Raji (cell line): ENCODE results near the gene DYSF.

Source experiments
- POLR2A ChIP-seq: IDR thresholded peaks from 2 replicates; pipeline ENCODE4 v1.6.1; 2011; ENCODE audit warnings: low read depth, low read length, control low read depth; ENCODE audit not compliant: insufficient read depth

The DYSF gene

DNA sequence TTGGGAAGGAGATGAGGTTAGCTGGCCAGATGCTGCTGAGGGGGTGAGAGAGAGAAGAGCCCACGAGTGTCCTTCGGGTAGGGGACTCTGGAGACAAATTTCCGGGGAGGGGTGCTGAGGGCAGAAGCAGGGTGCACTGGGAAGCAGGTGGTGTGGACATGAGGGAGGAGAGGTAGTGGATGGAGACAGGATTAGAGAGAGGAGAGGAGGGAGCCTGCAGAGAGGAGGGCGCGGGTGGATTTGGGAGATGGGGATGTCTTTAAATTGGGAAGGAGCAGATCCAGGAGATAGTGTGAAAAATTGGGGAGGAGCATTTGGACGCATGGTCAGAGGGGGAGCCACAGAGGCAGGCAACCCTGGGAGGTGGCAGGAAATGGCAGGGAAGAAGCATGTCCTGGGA, 154.7 kb downstream of the DYSF start:
- no peak for TF ChIP-seq POLR2A

DNA sequence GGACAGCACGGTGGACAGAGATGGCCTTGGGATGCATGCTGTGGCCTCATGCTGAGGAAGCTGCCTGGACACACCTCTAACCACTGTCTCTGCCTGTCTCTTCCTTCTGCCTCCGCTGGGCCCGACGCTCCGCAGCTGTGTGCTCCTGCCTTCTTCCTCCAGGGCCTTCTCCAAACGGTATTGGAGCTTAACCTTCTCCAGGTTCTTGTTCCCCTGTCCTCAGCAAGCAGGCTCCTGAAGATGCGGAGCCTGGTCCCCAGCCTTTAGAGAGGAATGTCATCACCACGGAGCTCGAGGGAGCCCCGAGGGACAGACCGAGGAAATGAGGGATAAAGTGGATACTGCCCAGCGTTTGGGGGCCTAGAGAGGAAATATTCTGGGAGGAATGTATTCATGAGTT, 155.1 kb downstream of the DYSF start:
- no peak for TF ChIP-seq POLR2A

DNA sequence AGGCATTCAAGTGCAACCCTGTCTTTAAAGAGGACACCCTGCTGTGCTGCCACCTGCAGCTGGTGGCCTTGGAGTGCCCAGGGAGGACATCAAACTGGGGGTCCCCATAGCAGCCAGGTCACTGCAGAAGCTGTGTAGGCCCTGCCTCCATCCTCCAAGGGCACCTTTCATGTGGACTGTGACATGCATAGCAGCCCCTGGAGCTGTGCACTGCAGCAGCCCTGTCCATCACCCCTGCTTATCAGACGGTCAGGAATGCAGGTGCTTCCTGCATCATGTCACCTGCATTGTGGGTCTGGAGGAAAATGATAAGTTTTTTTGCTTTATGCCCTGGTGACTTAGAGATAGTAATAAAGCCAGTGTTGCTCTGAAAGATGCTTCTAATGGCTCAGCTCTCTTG, 155.7 kb downstream of the DYSF start:
- TF ChIP-seq POLR2A, result no peak

DNA sequence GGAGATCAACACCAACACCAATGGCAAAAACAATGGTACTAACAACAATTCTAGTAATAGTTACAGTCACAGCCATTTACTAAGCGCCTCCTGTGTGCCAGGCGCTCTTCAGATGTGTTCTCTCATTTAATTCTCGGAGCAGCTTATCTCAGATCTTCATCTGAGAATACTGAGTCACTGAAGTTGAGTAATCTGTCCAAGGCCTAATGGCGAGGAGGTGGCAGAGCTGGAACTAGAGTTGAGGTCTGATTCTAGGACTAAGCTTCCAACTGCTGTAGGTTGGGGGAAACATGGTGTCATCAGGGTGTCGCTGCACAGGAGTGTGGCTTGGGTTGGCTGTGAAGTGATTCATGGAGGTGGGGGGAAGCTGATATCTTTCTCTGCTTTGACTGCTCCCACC, 156.1 kb downstream of the DYSF start:
- TF ChIP-seq POLR2A, result no peak

DNA sequence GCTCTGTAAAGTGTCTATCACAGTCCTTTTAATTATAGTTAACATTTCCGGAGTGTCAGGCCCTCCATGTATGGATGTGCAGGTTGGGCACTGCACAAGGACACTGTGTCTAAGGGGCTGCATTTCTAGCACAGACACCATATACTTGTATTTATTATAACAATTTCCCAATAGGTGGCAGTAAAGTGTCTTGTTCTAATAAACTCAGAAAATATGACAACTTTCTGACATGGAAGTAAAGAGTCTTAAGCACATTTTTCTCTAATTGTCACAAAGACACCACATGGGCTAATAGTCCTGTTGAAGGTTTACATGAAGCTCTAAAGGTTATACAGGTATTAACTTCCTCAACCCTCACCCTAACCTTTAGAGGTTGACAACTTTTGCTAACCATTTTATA, 156.6 kb downstream of the DYSF start:
- TF ChIP-seq POLR2A, result no peak

DNA sequence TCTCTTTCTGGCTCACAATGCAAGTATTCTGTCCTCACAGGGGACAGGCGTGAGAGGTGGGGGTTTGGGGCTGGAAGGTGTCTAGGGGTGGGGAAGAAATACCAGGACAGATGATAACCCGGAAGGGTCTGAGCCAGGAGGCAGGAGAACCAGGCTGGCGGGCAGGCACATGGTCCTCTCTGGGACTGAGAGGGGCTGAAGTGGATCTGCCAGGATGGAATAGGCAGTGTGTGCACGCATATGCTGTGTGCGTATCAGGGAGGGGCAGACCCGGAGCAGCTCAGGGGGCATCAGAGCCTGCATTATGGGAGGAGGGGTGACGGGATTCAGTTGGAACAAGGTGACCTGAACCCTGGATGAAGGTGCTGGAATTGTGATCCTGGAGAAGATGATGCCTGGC, 157.3 kb downstream of the DYSF start:
- TF ChIP-seq POLR2A, result no peak

DNA sequence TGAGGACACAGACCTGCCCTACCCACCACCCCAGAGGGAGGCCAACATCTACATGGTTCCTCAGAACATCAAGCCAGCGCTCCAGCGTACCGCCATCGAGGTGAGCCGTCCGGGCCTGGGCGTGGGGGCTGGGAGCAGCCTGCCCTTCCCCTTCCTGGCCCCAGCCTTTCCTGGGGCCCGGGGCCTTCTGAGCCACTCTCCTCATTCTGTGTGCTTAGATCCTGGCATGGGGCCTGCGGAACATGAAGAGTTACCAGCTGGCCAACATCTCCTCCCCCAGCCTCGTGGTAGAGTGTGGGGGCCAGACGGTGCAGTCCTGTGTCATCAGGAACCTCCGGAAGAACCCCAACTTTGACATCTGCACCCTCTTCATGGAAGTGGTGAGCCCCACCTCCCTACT, 157.9 kb downstream of the DYSF start:
- TF ChIP-seq POLR2A, result no peak

DNA sequence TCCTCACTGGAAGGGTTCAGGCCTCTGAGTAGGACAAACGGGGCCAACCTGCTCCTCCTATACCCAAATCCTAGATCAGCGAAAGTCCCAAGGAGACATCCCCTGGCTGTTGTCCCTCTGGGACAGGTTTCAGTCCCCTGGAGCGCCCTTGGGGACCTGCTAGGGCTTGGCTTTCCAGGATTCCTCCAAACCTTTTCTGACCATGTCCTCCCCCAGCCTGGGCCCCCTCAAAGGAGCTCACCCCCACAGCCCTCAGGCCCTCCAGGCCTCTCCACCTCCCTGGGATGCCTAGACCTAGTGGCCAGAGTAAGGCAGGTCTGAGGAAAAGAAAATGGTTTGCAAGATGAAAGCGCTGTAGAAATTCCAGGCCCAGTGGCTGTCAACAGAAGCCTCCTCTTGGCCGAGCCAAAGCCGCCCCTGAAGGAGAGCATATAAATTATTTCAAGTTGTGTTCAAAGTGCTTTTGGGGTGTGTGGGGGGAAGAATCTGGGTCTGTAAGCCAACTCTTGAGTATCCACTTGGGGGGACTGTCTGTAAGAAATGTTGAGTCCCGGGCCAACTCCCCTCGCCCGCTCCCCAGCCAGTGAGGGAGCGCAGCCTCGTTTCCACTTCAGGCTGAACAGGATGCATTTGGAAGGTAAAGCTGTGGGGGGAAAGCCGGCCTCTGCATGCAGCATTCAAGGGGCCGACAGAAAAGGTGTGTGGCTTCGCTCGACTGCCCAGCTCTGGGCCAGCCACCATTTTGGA, 158.6 kb downstream of the DYSF start:
- no peak for TF ChIP-seq POLR2A

DNA sequence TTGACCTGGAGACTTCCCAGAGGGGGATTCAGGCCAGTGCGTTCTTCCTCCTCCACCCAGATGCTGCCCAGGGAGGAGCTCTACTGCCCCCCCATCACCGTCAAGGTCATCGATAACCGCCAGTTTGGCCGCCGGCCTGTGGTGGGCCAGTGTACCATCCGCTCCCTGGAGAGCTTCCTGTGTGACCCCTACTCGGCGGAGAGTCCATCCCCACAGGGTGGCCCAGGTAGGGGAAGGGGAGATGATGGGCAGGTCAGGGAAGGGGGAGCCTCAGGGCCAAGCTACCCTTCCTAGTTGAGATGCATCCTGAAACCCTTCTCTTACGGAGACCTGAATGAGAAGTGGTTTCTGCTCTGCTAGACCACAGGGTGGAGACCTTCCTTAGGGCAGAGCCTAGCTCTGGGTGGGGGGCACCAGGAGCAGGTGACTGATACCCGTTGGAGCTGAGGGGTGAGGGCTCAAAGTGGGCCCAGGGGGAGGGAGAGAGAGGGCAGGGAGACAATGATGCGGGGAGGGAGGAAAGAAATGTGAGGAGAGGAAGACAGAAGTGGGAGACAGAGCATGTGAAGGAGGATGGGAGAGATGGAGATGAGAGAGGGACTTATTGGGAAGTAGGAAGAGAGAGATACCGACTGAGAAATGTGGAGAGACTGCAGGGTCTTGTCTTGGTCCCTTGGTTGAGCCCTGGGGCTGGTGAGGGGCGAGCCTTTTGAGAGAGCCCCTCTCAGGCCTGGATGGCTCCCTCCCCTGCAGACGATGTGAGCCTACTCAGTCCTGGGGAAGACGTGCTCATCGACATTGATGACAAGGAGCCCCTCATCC, 159.4 kb downstream of the DYSF start:
- TF ChIP-seq POLR2A, result no peak

DNA sequence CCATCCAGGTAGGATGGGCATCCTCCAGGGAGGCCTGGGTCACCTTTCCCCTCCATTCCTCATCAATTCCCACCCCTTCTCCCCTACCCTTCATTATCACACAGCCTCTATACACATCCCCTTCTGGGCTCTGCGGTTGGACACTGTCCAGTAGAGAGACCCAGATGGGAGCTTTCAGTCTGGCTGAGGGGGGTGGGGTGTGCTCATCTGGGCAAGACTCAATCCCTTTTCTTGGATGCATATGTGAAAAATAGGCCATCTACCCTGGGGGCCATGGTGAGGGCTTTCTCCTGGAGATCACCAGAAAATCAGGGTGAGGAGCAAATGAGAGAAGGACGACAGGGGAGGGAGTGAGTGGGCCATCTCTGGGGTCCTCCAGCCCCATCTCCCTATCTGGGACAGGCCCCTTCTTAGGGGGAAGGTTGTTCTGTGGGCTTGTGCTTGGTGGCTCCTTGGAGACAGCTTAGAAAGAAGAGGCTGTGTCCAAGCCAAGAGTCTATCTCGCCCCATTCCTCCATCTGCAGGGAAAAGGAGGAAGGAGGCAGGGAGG, 160.1 kb downstream of the DYSF start:
- no peak for TF ChIP-seq POLR2A

DNA sequence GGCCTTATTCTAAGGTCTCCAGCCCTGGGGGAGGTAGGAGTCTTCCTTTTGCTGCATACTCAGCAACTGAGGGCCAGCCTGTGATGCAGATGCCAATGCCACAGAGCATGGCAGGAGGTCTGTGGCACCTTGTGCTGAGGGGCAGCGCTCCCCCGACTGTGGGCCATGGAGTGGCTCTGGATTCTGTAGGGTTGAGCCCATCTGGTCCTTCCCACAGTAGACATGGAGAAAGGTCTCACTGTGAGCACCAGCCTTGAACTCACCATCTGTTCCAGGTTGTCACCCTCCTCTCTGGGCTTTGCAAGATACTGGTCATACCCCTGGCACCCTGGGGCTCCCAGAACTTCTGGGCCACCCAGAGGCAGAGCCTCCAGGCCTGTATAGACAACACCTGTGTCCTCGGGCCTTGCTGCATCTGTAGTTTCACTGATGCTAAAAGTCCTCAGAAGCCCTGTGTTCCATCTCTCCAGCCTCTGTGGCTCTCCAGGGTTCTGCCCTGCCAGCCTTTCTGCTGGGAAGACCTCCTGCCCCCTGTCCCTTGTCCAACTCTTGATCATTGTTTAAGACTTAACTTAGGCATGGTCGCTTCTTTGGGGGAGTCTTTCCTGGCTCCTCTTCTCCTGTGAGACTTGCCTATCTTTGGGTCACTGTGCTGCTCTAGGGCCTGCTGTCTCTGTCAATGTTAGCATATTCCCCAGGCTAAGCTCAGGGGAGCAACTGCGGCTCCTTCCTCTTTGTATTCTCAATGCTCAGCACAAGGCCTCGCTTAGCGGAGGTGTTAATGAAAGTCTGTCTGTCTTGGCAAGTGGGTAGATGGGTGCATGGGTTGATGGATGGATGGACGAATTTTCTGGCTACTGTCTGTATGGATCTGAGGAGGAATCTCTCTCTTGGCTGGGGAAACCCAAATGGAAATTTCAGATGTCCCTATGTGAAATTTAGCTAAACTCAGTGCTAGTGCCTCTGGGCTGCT, 160.9 kb downstream of the DYSF start:
- no peak for TF ChIP-seq POLR2A

DNA sequence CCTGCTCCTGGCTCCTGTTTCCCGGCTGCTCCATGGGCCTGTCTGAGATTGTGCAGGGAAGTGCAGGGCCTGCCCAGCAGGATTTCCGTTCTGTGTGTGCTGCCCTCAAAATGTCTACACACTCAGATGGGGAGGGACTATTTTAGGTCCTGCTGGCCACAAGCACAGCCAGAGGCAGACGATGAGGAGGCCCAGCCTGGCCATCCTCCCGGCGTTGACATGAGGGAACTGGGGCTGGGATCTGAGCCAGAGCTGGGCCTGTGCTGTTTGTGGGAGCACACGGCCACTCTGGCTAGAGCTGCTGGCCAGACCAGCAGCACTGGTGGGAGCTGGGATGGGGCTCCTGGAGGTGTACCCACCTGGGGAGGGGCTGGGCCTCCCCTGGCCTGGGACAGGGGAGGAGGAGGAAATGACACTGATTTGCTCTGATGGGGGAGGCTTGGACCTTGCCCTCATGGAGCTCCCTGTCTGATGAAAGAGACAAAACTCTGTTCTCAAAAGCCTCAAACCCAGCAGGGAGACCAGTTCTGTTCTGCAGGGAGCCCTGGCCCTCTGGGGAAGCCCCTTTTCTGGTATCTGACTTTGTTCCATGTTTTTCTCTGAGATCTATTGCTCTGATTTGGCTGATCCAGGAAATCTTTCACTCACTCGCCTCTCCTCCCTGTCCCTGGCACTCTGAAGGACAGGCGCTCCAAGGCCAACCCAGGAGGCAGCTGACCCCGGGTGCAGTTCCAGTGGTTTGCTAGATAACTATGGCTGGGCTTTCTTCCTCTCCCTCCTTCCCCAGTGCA, 161.8 kb downstream of the DYSF start:
- no peak for TF ChIP-seq POLR2A

DNA sequence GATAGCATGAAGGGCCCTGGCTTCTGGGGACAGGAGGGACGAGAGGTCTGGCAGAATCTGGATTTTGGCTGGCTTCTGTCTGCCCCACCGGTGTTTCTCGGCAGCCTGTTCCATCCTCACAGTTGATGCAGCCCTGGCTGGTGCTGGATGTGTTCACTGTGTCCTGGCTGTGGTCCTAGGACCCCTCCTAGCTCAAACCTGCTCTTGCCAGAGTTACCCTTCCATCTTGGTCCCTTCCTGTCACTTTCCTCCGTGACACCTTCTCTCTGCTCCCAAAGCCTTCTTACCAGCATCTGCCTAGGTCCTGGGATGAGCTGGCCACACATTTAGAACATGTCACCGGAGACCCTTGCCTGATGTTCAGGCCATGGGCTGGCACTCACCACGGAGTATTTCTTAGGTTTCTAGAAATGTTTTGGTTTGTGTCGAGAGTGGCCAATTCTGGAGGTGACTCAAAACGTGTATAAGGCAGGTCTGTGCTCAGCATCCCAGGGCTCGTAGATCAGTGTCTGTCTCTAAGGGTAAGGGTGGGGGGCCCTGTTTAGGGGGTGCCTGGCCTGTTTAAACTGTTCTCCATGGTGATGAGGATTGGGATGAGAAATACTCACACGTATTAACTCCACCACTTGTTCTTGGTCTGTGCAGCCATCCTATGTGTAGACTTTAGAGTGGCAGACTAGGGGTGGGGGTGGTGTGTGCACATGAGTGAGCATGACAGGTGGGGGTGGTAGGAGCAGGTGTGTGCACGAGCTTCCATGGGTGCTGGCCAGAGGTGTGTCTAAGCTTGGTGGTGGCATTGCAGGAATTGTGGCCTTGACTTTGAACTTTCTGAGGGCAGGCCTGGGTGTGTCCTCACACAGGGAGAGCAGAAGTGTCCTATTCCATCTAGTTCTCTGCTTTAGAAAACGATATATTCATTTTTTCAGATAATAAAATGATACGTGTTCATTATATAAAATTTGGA, 162.7 kb downstream of the DYSF start:
- no peak for TF ChIP-seq POLR2A
